NCI-H128 (cell line): Measurements from ENCODE around the gene BMPER.

Experiments
- DNase-seq: peaks from one replicate; lab custom pipeline; 2025; ENCODE audit not compliant: unreplicated experiment; lab: John Stamatoyannopoulos, UW

The BMPER gene

GRCh38 chr7:34086981-34087380 lies 181.6 kb downstream of the BMPER start:
- no peak for DNase-seq

DNA sequence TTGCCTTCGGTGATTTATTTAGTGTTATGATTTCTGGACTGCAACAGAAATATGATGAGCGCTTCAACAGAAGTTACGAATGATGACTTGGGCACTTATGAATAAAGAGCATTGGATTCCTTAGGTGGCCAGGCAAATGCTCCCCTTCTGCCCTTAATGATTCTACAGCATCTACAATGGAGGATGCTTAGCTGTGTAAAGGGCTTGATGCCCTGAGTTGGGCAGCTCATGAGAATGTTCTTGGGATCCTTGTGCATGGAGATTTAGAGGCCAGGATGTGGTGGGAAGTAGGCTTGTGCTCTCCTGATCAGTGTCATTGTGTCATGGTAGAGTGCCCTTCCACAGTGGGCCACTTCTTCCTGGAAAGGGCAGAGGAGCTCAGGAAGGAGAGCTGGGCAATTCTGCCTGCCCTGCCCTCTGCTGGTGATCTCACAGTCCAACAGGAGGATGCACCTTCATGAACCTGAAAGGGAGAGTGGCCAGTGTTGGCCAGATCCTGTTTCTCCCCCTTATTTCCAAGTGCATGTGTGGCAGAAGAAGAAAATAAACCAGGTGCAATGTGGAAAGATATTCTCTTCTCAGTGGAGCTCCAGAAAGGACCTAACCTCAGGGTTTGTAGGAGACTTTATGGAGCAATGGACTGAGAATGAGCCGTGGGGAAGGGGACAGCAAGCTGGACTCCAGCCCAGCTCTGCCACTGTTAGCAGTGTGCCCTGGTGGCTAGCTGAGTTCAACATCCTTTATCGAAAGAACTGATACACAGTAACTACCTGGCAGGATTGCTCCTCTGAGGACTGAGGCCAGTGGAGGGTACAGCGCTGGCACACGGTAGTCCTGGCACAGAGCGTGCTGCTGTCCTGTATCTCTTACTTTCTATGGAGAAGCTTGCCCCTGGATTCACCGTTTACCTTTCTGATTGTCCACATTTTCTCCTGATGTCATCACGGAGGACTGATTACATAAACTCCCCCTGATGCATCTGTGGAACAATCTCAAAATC lies 182.9 kb downstream of the BMPER start:
- no peak for DNase-seq

GRCh38 chr7:34090816-34091215 lies 185.5 kb downstream of the BMPER start:
- DNase-seq: no peak

DNA sequence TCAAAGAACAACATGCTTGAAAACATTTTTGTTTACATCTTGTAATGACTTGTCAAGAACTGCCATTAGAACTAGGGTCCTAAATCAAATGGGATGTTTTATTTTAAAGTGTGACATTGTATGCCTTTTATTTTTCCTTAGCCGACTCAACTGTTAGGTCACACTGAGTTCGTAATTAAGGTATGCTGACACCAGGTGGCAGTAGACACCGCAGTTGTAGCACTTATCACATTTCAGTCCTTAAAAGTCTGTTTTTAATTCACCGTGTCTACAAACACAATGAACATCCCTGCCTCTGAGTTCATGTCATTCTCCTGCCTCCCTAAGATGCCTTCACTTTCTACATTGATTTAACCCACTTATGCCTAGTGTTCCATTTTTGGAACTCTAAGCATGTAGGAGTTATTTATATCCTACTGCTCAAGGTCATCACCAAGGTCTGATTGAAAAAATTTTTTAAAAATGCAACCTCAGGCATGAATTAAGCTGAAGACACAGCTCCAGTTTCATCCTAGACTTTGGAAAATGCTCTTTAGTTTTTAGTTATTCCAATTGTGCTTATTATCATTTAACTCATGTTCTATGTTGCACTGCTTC lies 186.1 kb downstream of the BMPER start:
- DNase-seq: no peak

- DNase-seq: no peak
These were observed 187.9 kb downstream of the BMPER start for GRCh38 chr7:34093276-34093675.

GRCh38 chr7:34096198-34096651 lies 190.9 kb downstream of the BMPER start:
- no peak for DNase-seq

DNA sequence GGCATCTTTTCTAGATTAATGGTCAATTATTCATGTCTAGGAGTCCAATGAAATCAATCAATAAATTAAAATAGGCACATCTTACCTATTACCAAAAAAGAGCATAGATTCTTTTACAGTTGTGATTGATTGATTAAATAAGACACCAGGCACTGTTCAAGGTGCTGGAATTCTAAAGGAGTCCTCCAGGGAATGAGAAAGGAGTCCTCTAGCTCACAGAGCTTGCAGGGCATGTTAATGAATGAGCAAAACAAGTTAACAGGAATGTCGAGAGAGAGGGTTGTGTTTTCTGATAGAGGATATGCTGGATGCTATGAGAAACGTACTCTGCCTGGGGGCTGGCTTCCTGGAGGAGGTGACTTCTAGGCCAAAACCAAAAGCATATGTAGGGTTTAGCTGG lies 191.4 kb downstream of the BMPER start:
- no peak for DNase-seq

- no peak for DNase-seq
These were observed 195.3 kb downstream of the BMPER start for GRCh38 chr7:34100661-34101060.

GRCh38 chr7:34104115-34104514 lies 198.8 kb downstream of the BMPER start:
- no peak for DNase-seq

DNA sequence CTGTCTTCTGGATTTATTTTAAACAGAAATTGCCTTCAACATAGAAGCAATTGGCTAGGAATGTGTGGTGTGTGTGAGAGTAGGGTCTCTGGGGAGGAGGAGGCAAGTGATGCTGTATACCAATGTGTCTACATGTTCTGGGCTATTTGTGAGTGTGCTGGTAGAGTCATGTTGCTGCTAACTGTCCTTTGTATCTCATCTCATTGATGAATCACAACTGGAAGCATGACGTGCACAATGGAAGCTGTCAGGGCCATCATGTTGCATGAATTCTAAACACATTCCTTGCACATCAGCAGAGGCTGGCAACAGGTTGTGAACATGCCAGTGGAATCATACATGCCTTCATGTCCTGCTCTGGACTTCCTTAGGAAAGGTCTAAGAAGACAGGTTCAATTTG lies 199.7 kb downstream of the BMPER start:
- no peak for DNase-seq

DNA sequence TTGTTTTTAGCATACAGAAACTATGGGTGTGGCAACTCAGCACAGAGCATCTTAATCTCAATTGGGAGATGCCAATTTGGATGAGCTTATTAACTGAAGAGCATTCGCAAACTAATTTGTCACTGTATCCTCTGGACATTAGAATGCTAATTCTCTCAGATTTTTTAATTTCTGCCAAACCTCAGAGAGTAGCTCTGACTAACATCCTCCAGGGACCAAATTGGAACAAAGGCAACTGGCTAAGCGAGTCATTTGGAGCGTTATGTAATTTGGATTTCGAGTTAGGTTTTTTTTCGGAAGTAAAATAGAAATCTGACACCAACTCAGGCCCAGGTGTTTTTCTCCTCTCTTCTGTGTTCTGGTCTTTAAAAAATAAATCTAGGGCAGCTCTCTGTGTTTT lies 201.9 kb downstream of the BMPER start:
- no peak for DNase-seq

- no peak for DNase-seq
These were observed 202.8 kb downstream of the BMPER start for GRCh38 chr7:34108165-34108564.

DNA sequence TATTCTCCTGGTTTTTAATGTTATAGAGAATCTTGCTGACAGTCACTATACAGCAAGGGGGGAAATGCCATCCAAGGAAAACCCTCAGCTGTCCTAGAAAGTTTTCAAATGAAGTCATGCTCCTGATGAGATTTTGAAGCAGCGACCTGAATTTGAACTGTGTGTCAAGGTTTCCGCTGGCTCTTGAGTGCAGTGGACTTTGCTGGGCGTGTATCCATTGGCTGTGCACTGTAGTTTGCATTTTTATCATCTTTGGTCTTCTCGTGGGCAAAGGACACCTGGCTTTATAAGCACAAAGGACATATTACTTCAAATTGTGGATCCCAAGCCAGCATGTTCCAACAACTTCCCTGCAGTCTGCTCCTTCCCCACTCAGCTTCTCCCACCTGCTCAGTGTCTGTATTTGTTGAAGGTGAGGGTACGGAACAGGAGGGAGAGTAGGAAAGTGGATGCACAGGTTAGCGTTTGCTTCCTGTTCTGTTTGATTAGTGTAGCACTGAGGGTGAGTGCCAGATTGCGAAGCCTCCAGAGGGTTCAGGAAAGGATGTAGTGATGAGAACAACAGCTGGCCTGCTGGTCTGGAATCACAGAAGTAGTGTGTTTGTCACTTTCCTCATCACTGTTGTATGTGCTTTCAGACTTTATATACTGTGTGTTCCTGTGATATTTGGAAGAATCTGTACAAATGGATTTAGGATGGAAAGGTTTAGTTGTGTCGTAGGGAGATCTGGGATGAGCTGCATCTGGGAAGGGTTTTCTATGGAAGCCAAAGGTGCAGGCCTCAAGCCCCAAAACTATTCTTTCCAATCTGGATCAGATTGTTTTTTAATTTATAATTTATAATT lies 204.8 kb downstream of the BMPER start:
- no peak for DNase-seq

- no peak for DNase-seq
These were observed 205.7 kb downstream of the BMPER start for GRCh38 chr7:34111031-34111430.

GRCh38 chr7:34115503-34115902 lies 210.2 kb downstream of the BMPER start:
- no peak for DNase-seq

DNA sequence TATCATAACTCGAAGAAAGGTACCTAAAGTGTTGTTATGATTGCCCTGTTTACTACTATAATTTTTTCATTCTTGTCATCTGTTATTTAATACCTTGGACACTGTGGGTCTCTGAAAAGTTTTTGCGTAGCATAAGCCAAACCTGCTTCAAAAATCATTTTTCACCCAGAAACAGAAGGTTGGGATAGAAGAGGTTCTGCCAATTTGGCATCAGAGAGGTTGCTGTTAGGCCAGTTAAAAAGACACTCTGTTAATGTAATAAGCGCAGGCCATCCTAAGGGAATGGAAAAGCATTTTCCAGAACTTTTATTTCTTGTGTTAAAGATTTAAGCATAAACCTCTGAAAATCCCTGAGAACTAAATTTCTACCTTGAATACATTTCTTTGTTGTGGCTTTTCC lies 212.2 kb downstream of the BMPER start:
- no peak for DNase-seq

- no peak for DNase-seq
These were observed 216.0 kb downstream of the BMPER start for GRCh38 chr7:34121366-34121765.

DNA sequence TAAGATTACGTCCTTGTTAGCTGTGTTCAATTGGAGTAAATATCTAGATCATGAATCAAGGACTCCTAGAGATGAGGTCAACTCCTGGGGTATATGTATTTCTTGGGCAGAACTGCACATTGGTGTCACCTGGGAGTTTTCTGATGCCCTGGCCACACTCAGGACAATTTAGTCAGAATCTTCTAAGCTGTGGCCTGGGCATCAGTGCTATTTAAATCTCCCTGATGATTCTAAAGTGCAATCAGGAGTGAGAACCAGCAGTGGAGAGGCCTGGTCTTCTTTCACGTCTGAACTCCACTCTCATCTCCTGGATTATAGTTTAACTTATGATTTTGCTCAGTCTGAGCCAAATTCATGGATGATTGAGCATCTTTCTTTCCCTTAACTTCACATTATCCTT lies 218.0 kb downstream of the BMPER start:
- DNase-seq: no peak

DNA sequence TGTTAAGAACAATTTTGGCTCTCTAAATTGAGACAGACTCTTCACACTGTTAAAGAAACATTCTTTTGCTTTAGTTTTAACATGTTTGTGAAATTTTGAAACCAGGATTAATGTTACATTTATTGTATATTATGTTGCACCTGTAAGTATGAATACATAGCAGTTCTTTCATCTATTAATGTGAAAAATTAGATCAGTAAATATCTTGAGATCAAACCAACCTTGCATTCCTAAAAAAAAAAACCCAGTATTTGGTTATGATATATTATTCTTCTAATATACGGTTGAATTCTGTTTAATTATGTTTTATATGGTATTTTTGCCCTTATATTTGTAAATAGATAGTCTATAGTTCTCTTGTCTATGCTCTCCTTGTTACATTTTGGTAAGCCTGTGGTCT lies 219.4 kb downstream of the BMPER start:
- DNase-seq: no peak

GRCh38 chr7:34128762-34129161 lies 223.4 kb downstream of the BMPER start:
- no peak for DNase-seq

- DNase-seq: no peak
These were observed 225.4 kb downstream of the BMPER start for GRCh38 chr7:34130558-34131295.
